GM13976 (cell line): ENCODE measurements around the gene RASEF.

ENCODE experiments used
- DNase-seq: peaks from one replicate; pipeline ENCODE4 v3.0.0; 2012; ENCODE audit warnings: low spot score
- CTCF ChIP-seq: IDR thresholded peaks from 2 replicates; pipeline ENCODE4 v1.5.1; 2012; ENCODE audit warnings: borderline replicate concordance, mild to moderate bottlenecking; ENCODE audit not compliant: insufficient read depth; ENCODE audit errors: extremely low read depth, missing control alignments, control extremely low read depth
- in situ Hi-C: fragments of 300-500 bp; cut with MboI; formaldehyde crosslinking; loops from one replicate; pipeline ENCODE4 v1.12.0; 2022; ENCODE audit warnings: low sequenced_read_pairs, mixed read lengths, inconsistent platforms; ENCODE audit not compliant: unreplicated experiment

Gene RASEF

GRCh38 chr9:82970359-82970758, 92.6 kb downstream of the RASEF start:
- no peak for TF ChIP-seq CTCF
- in situ Hi-C loops: no loop called here
- no peak for DNase-seq

- no peak for DNase-seq
- TF ChIP-seq CTCF: no peak
- in situ Hi-C loops: no loop called here
Measured at GRCh38 chr9:82969291-82969690, 93.7 kb downstream of the RASEF start.

- in situ Hi-C loops: no loop called here
- no peak for TF ChIP-seq CTCF
- no peak for DNase-seq
Measured at GRCh38 chr9:82968816-82969215, 94.1 kb downstream of the RASEF start.

GRCh38 chr9:82968388-82968787, 94.6 kb downstream of the RASEF start:
- no peak for TF ChIP-seq CTCF
- in situ Hi-C loops: no loop called here
- no peak for DNase-seq

GRCh38 chr9:82961504-82962125, 101.3 kb downstream of the RASEF start:
- peak; percentile 68 for TF ChIP-seq CTCF
- DNase-seq: peak; percentile 47
- in situ Hi-C loops: no loop called here

GRCh38 chr9:82957529-82958379, 105.2 kb downstream of the RASEF start:
- DNase-seq: no peak
- no peak for TF ChIP-seq CTCF
- in situ Hi-C loops: no loop called here
